ENCODE results near the gene ADCY5.

Gene ADCY5

DNA sequence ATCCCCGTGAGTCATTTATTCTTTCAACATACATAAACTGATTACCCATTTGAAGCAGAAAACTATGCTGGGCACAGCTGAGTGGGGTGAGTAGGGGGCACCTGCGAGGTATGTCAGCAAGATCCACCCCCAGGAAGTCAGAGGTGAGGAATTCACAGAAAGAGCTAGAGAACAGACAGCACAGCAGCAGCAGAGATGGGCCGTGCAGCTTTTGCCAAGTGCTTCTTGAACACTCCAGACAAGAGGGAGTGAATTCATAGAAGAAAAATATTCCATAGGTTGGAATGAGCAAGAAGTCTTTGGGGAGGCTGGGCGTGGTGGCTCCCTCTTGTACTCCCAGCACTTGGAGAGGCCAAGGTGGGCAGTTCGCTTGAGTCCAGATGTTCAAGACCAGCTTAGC is 9.4 kb upstream of the ADCY5 start:
- no peak for DNase-seq (ENCODE audit: low spot score)
- FAIRE-seq: no peak

DNA sequence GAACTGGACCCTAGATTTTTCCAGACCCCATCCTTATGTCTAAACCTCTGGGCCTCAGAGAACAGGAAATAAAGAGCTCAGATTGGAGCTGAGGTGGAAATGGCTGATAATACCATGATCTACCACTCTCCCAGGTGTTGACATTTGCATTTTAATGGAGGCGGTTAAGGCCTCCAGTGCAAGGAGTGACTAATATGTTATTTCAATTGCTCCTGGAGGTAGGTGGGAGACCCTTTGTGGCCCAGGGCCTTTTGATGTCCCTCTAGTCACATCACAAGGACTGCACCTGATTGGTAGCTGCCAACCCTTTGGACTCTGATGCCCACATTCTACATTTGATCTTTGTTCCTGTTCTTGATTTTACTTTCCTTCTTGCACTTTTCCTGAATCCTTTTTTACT is 9.0 kb upstream of the ADCY5 start:
- DNase-seq (ENCODE audit: low spot score): no peak
- FAIRE-seq: no peak

DNA sequence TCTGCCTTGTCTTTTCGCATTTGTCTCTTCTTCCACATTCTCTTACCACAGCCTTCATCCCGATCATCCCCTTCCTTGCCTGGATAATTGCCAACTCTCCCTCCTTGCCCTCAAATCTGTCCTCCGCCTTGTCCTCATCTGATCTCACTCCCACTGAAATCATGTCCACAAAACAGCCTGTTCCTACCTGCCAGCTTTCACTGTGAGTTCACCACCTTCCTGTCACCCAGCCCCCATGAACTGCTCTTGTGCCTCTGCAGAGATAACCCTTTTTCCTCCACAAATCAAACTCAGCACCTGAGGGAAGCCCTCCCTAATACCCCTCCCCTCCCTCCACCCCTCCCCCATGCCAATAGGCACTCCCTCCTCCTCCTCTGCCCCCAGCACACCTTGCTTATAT is 4.8 kb upstream of the ADCY5 start:
- FAIRE-seq: no peak
- no peak for DNase-seq (ENCODE audit: low spot score)

DNA sequence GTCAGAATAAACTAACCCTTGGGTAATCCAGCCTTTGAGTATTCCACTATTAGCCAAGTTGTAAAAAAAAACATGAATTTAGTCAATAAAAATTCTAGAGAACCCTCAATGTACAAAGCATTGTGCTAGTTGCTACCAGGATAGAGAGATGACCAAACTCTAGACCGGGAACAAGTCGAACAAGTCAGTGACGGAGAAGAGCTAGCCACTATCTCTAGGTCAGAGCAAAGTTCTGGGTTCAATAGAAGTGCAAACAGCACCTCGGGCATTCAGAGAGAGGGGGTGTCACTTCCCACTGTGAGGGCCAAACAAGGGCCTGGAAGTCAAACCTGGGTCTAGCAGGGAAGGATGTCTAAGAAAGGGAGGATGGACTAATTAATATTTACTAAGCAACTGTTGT is 2.3 kb upstream of the ADCY5 start:
- FAIRE-seq (no peak), DNase-seq (ENCODE audit: low spot score) (no peak)

DNA sequence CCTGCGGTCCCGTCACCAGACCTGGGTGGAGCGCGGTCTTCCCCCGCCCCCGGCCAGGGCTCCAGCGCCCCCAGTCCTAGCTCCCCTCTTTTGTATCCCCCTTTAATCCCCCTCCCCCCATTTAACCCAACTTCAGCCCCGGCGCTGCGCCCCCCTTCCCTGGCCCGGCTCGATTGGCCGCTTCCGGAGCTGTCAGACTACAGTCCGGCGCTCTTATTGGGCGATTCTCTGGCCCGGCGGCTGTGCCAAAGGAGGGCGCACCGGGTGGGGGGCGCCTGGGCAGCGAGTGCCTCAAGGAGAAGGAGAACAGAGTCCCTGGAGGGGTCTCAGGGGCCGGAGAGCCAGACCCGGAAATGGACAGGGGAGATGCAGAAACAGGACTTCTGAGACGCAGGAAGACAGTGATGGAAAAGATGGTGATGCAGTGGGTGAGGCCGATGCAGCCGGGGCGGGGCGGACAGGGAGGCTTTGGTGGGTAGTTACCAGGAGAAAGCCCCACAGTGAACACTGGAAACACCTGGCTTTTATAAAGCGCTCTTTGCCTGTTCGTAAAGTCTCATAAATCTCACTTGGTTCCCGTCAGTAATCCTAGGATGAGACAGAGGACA is 1.2 kb upstream of the ADCY5 start:
- DNase-seq (ENCODE audit: low spot score) (no peak), FAIRE-seq (no peak)

DNA sequence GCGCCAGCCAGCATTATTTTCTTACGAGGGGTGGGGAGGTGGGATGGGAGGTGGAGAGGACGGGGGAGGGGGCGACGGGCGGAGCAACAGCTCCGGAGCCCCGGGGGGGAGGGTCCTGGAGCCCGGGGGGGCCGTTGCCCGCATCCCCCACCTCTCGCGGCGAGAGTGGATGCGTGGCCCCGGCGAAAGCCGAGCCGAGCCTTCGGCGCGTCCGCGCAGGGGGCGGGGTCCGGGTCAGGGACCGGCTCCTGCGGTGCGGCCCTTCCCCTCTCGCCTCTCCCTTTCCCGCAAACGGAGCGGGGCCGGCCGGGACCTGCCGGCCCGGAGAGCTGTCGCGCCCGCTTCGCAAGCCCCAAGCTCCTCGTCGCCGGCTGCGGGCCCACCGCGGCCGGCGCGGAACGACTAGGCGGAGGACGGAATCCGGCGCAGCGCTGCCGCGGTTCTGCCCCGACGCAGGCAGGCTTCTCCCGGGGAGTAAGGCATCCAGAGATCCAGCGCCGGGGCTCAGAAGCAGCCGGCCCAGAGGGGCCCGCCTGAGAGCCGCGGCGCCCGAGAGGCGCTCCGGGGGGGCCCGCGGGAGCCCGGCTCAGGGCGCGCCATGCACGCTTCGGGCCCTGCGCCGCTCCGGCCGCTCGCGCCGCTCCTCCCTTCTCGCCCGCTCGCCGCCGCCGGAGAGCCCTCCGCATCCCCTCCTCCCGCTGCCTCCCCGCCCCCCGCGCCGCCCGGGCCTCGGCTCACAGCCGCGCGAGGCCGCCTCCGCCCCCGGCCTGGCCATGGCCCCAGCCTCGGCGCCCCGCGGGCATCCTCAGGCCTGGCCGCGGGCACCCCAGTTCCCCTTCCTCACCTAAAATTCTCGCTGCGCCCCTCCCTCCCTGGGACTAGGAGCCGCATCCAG is 459 bp upstream of the ADCY5 start:
- no peak for DNase-seq (ENCODE audit: low spot score)
- no peak for FAIRE-seq

DNA sequence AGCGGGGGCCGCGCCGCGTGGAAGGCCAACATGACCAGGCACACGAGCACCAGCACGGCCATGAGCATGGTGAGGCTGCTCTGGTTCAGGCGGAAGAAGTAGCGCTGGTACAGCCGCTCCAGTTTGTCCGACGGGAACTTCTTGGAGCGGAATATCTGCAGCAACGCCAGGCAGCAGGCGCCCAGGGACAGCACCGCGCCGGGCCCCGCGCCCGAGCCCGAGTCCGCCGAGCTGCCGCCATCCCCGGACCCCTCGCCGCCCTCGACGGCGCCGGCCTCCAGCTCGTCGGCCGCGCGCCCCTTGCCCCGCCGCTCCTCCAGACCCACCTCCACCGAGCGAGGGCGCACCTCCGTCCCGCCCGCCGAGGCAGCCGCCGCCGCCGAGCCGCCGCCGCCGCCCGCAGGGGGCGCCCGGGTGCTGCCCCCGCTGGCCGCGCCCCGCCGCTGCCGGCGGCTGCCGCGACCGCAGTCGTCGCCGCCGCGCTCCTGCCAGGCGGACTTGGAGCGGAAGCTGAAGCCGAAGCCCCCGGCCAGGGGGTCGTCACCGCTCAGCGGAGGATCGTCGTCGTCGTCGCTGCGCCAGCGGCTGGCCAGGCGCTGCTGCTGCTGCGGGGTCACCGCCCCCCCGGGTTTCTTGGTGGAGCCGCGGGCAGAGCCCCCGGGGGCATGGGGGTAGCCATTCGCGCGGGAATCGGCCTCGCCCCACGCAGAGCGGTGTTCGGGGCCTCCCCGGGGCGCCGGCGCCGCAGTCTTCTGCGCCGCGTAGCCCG is 957 bp downstream of the ADCY5 start:
- FAIRE-seq (no peak), DNase-seq (ENCODE audit: low spot score) (no peak)

DNA sequence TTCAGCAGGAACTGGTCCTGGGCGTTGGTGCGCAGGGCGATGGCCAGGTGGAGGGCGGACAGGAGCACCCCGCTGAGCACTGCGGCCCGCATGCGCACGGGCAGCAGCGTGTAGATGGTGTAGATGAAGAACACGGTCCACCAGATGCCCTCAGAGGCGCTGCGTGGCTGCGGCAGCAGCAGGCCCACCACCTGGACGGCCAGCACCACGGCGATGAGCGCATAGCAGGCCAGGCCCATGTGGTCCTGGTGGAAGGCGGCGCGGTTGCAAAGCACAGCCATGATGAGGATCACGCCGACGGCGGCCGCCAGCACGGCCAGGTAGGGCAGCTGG is 1.5 kb downstream of the ADCY5 start:
- no peak for FAIRE-seq
- no peak for DNase-seq (ENCODE audit: low spot score)

DNA sequence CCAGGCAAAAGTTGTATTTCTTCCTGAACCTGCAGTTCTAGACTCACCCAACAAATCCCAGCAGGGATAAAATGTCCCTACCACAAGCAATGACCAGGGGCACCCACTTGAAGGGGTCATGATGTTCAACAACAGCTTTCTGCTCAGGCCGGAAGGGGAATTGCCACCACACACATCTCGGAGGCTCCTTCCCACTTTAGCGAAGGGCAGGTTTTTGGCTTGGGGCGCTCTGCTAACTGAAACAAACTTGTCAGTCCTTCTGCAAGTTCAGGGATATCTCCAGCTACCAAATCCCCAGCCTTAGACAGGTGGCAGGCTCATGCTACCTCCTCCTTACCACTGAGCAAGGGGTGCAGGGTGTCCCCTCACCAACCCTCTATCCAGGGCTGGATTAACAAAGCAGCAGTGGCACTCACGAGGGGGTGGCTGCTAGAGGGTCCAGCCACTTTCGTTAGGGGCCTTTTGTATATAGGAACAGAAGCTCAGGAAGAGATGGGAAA is 2.2 kb downstream of the ADCY5 start:
- FAIRE-seq (no peak), DNase-seq (ENCODE audit: low spot score) (no peak)

DNA sequence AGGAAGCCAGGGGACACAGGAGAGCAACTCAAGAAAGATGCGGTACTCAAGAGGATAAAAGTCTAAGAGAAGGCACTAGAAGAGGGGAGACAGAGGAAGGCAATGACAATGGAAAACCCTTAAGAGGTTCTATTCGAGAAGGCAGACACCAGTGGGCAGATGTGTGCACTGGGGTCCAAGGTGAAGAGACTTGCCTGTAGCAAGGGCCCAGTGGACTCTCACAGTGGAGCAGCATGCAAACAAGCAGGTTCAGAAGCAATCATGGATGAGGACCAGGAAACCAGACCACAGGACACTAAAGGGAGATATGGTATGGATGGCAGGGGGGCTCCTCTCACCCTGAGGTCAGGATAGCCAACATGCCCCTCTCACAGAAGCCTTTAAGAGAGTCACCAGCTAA is 2.7 kb downstream of the ADCY5 start:
- no peak for DNase-seq (ENCODE audit: low spot score)
- no peak for FAIRE-seq

DNA sequence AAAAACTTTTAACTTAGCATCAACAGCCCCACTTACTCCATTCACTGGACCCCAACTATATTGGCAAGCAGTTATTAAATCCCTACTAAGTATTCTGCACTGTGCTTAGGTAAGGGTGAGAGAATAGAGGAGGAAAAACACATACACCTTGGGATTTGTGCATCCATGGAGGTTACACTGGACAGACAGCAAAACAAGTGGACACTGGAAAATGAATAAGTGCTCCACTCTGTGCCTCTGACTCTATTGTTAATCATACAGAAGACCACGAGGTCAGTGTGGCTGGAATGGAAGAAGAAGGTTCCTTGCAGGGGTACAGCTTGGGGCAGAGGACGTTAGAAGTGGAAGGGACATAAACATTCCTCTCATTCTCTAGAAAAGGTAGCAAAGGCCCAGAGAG is 3.2 kb downstream of the ADCY5 start:
- FAIRE-seq: no peak
- DNase-seq (ENCODE audit: low spot score): no peak

DNA sequence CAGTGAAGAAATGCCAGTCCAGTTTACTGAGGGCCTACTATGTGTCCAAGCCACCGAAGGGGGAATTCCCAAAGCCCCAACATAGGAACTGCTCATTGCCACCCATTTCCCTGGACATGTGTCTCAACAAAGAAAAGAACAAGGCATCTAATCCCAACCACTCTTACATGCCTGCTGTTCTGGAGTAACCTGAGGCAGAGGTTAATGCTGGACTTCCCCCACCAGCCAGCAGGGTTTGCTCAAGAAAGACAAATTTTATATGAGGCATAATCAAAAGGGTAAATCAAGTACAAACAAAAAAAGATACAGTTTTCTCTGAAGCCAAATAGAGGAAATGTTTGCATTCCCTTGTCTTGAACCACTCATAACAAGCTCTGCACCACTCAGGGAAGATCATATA is 4.1 kb downstream of the ADCY5 start:
- DNase-seq (ENCODE audit: low spot score): no peak
- FAIRE-seq: no peak

DNA sequence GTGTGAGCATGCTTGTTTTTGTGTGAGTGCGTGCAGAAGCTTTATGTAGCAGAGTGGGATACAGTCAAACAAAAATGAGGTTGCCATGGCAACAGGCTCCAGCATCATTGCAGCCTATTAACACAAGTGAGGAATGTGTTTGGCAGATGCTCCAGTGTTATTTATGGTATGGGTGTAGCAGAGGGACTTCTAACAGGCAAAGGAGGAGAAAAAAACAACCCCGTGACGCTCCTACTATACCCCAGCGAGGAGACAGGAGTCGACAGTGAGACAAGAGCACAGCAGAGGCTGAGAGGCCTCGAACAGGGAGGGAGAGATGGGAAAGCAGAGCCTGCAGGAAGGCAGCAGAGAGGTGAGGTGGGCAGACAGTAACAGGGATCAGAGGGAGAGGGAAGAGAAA is 4.9 kb downstream of the ADCY5 start:
- FAIRE-seq (no peak), DNase-seq (ENCODE audit: low spot score) (no peak)

DNA sequence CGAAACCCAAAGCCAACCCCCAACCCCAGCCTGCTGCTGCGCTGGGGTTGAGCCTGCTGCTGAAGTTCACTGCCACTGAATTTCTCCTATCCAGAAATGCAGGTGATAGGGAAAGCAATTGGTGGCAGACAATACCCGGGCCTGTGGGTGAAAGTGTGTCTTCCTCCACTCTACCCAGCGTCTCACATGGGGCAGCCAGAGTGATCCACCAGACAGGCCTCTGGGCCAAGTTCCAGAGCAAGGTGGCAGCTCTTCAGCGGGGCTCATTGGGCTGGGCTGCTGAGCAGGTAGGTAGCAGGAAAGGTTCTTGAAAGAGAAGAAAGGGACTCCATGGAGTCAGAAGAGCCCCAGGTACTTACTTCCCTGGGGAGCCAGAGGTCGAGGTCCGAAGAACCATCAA is 6.0 kb downstream of the ADCY5 start:
- DNase-seq (ENCODE audit: low spot score) (no peak), FAIRE-seq (no peak)

DNA sequence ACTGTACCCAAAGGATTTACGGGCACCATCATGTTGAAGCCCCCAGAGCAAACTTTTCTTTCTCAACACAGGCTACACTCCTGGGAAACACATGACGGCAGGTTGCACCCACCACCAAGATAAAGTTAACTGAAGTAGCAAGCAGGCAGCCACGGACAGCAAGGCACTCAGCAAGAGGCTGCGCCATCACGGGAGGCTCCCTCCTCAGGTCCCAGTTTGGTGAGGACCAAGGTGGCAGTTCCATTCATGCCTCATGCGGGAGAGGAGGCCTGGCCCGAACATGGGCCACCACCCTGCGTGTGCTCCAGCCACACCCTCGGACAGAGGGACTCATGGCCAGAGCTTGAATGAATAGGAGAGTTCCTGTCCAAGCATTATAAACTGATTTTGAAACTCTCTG is 6.8 kb downstream of the ADCY5 start:
- no peak for FAIRE-seq
- DNase-seq (ENCODE audit: low spot score): no peak

DNA sequence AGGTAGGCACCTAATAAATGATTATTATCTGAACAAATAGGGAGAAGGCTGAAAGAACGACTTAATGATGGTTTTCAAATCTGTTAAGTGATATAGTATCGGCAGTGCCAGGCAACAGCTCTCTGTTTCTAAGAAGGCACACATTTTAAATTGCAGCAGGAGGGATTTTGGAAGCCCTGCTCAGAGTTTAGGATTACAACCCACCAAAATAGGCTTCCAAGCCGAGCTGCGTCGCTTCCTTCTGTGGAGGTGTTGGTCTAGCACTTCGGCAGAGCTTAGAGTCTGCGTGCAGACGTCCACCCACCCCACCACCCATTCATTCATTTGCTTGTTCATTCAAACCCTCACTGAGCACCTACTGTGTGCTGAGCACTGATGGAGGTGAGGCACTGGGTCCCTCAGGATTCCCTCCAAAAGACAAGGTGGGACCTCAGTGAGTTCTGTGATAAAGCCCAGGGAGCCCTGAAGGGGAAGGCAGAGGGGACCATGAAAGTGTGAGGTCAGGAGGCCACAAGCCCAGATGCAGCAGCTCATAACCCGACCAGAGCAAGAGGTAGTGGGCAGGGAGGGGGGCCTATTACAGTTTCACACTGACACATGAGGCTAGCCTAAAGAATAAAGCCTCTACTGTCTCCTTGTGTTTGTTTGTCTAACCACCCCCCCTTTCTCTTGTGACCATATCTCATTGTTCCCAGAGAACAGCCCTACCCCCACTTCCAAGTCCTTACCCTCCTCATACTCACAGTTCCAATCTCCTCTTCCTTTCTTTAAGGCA is 8.9 kb downstream of the ADCY5 start:
- DNase-seq (ENCODE audit: low spot score) (no peak), FAIRE-seq (no peak)

DNA sequence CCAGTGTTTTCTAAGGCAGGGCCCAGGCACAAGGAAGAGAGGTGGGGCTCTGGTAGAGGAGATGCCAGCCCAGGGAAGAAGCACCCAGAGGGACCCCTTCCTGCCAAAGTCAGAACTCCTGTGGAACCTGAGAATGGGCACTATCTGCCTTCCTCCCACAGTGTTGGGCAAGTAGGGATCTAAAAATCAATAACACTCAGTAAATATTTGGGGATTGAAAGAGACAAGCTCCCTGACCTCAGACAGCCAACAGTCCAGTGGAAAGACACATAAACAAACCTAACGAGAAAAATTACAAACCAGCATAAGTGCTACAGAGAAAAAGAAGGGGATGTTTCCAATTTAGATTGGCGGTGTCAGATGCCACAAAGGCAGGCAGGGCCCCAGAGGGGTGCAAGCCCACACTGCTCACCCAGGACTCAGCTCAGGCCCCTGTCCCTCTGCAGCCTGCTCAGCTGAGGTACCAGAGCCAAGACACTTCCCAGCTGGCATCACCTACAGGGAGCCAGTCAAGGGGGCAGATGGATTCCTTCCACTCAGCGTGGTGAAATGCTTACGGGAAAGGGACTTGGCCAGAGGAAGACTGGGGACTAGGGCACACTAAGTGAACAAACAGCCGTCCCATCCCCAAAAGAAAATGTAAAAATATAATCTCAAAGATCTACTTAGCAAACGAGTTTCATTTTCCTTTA is 15.9 kb downstream of the ADCY5 start:
- no peak for FAIRE-seq
- DNase-seq (ENCODE audit: low spot score): no peak

DNA sequence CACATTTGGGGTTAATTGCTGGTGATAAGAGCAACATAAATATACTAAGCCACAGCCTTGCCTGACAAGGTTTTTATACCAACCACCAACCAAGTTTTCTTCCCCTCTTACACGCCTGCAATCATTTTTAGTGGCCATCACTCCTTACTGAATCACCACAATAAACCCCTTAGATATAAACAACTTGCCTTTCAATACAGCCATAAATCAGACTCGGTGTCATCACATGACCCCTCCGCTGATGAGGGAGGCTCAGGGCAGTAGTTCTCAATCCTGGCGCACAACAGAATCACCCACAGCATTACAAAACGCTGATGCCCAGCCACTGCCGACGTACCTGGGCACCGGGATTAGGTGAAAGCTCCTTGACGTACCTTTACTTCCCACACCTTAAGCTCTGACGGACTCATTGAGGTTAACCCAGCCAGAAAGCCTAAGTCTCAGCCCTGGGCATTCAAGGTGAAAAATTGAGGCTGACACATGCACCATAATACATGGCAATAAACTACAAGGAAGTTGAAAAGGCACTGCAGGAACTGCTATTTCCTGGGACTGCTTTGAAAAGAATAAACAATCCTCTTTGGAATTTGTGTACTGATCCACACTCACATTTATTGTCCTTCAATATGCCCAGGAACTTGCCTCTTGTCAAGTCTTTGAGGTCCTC is 17.1 kb downstream of the ADCY5 start:
- FAIRE-seq: no peak
- no peak for DNase-seq (ENCODE audit: low spot score)

DNA sequence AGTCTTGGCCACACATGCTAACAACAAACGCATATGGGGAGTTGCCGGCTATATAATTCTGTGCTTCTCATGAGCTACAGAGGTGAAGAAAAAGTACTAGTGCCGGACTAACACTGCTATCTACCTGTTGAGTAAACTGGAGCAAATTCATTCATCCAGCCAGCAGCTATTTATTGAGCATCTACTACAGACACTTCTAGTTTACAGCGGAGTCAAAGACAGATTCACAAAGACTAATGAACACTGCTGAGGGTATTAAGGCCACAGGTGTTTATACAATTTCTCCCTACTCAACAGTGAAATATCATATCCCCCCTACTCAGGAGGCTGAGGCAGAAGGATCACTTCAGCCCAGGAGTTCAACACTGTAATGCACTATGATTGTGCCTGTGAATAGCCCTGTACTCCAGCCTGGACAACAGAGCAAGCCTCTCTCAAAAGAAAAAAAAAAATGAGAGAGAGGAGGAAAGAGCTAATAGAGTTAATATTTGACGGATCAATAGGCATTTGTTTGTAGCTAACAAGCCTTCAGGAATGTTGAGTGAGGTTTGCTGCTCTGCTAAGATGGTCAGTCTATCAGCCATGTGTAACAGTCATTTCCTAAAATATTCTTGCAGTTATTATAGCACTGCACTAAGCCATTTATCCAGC is 17.8 kb downstream of the ADCY5 start:
- FAIRE-seq: no peak
- DNase-seq (ENCODE audit: low spot score): no peak

DNA sequence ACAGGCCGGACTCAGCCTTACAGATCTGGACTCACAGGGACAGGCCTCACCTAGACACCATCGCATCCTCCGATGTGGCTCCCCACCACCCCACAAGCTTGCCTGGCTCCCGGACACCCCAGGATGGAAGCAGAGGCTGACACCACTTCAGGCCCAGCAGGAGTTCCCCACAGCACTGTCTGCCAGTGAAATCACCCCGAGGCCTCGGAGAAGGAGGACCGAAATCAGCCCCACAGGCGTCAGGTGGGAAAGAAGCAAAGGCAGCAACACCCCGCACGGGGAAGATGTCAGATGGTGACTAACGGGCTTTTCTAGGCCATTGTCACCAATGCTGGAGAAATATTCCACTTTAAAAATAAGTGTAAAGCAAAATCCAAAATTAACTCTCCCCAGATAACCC is 18.6 kb downstream of the ADCY5 start:
- FAIRE-seq (no peak), DNase-seq (ENCODE audit: low spot score) (no peak)
